HEK293 (cell line): ENCODE results near the gene ATG2A.

Experiments used
- CTCF ChIA-PET: fragments of 350-600 bp; formaldehyde crosslinking; extraction: SDS; loops from one replicate; lab custom pipeline; 2021; ENCODE audit warnings: antibody characterized with exemption; lab: Yijun Ruan, JAX
- POLR2A ChIA-PET: fragments of 300-600 bp; formaldehyde crosslinking; extraction: SDS; loops from one replicate; lab custom pipeline; 2020; ENCODE audit warnings: antibody characterized with exemption, inconsistent platforms; lab: Yijun Ruan, JAX
- H3K27ac ChIP-seq: fragments of 200-500 bp; sonication (Bioruptor generic); 2 replicates; pipeline ENCODE4 v1.5.1; 2014; ENCODE audit warnings: low read depth, low read length, control low read depth, inconsistent platforms; ENCODE audit errors: extremely low read depth
- H3K36me3 ChIP-seq, 2 experiments: fragments of 200-500 bp in 1 of 2; sonication (Bioruptor generic) in 1 of 2; 1 replicate in 1 of 2; 2 replicates in 1 of 2; pipeline ENCODE4 v1.5.1; 2014 to 2017; ENCODE audit warnings: inconsistent platforms in 2 of 2, low read length in 2 of 2; ENCODE audit not compliant: control insufficient read depth in 2 of 2, insufficient read depth in 1 of 2
- H3K4me1 ChIP-seq: fragments of 200-500 bp; sonication (Bioruptor generic); 2 replicates; pipeline ENCODE4 v1.5.1; 2014; ENCODE audit warnings: mild to moderate bottlenecking, low read length, inconsistent platforms; ENCODE audit not compliant: control insufficient read depth, insufficient read depth
- H3K4me3 ChIP-seq: 2 replicates; pipeline ENCODE4 v1.5.1; 2011; ENCODE audit warnings: low read depth, mild to moderate bottlenecking, control low read depth, low read length, moderate library complexity
- H3K9me3 ChIP-seq: fragments of 200-500 bp; sonication (Bioruptor generic); 2 replicates; pipeline ENCODE4 v1.5.1; 2014; ENCODE audit warnings: low read depth, low read length, inconsistent platforms; ENCODE audit not compliant: control insufficient read depth, insufficient read depth
- BCL11B ChIP-seq: fragments of 450-650 bp; formaldehyde crosslinking; IDR thresholded peaks from 2 replicates; pipeline ENCODE4 v1.5.1; 2016; ENCODE audit warnings: low read depth, missing biosample characterization, missing genetic modification characterization
- GLI2 ChIP-seq: fragments of 450-650 bp; formaldehyde crosslinking; IDR thresholded peaks from 2 replicates; pipeline ENCODE4; 2017; ENCODE audit warnings: missing biosample characterization, missing genetic modification characterization, low read depth, borderline replicate concordance
- KLF1 ChIP-seq: fragments of 450-650 bp; formaldehyde crosslinking; IDR thresholded peaks from 2 replicates; pipeline ENCODE4 v1.5.1; 2016; ENCODE audit warnings: missing biosample characterization, missing genetic modification characterization
- MYNN ChIP-seq: fragments of 450-650 bp; formaldehyde crosslinking; IDR thresholded peaks from 2 replicates; pipeline ENCODE4 v1.5.1; 2016; ENCODE audit warnings: missing biosample characterization, missing genetic modification characterization, borderline replicate concordance
- SP2 ChIP-seq: fragments of 450-650 bp; formaldehyde crosslinking; IDR thresholded peaks from 2 replicates; pipeline ENCODE4 v1.5.1; 2016; ENCODE audit warnings: missing biosample characterization, missing genetic modification characterization
- ZFHX2 ChIP-seq: fragments of 450-650 bp; formaldehyde crosslinking; conservative IDR thresholded peaks from 2 replicates; pipeline ENCODE4 v1.5.1; 2016; ENCODE audit warnings: missing biosample characterization, missing genetic modification characterization
- ZIC2 ChIP-seq: fragments of 450-650 bp; formaldehyde crosslinking; IDR thresholded peaks from 2 replicates; pipeline ENCODE4 v1.5.1; 2016; ENCODE audit warnings: missing biosample characterization, missing genetic modification characterization
- ZNF133 ChIP-seq: fragments of 450-650 bp; formaldehyde crosslinking; IDR thresholded peaks from 2 replicates; pipeline ENCODE4 v1.5.1; 2016; ENCODE audit warnings: missing biosample characterization, missing genetic modification characterization
- ZNF16 ChIP-seq: fragments of 450-650 bp; formaldehyde crosslinking; IDR thresholded peaks from 2 replicates; pipeline ENCODE4 v1.5.1; 2016; ENCODE audit warnings: low read depth, missing biosample characterization, missing genetic modification characterization
- ZNF175 ChIP-seq: fragments of 450-650 bp; formaldehyde crosslinking; IDR thresholded peaks from 2 replicates; pipeline ENCODE4 v1.5.1; 2016; ENCODE audit warnings: missing biosample characterization, missing genetic modification characterization
- ZNF2 ChIP-seq: fragments of 450-650 bp; formaldehyde crosslinking; IDR thresholded peaks from 2 replicates; pipeline ENCODE4 v1.5.1; 2016; ENCODE audit warnings: missing biosample characterization, missing genetic modification characterization
- ZNF266 ChIP-seq: fragments of 450-650 bp; formaldehyde crosslinking; IDR thresholded peaks from 2 replicates; pipeline ENCODE4 v1.5.1; 2016; ENCODE audit warnings: missing biosample characterization, missing genetic modification characterization, low read depth
- ZNF335 ChIP-seq: fragments of 450-650 bp; formaldehyde crosslinking; conservative IDR thresholded peaks from 2 replicates; pipeline ENCODE4 v1.5.1; 2016; ENCODE audit warnings: missing biosample characterization, missing genetic modification characterization
- ZNF350 ChIP-seq: fragments of 450-650 bp; formaldehyde crosslinking; IDR thresholded peaks from 2 replicates; pipeline ENCODE4 v1.5.0; 2017; ENCODE audit warnings: missing biosample characterization, mild to moderate bottlenecking, missing genetic modification characterization
- ZNF366 ChIP-seq: fragments of 450-650 bp; formaldehyde crosslinking; conservative IDR thresholded peaks from 2 replicates; pipeline ENCODE4 v1.5.1; 2016; ENCODE audit warnings: missing biosample characterization, missing genetic modification characterization
- ZNF514 ChIP-seq: fragments of 450-650 bp; formaldehyde crosslinking; IDR thresholded peaks from 2 replicates; pipeline ENCODE4 v1.5.1; 2016; ENCODE audit warnings: missing biosample characterization, missing genetic modification characterization
- ZNF645 ChIP-seq: fragments of 450-650 bp; formaldehyde crosslinking; IDR thresholded peaks from 2 replicates; pipeline ENCODE4; 2016; ENCODE audit warnings: missing biosample characterization, missing genetic modification characterization
- ZNF677 ChIP-seq: fragments of 450-650 bp; IDR thresholded peaks from 2 replicates; pipeline ENCODE4 v1.5.0; 2018; ENCODE audit warnings: missing biosample characterization, mild to moderate bottlenecking, missing genetic modification characterization, moderate library complexity
- ZNF692 ChIP-seq: fragments of 450-650 bp; formaldehyde crosslinking; IDR thresholded peaks from 2 replicates; pipeline ENCODE4 v1.5.1; 2016; ENCODE audit warnings: missing biosample characterization, missing genetic modification characterization
- ZSCAN16 ChIP-seq: fragments of 450-650 bp; formaldehyde crosslinking; IDR thresholded peaks from 2 replicates; pipeline ENCODE4 v1.5.1; 2016; ENCODE audit warnings: missing biosample characterization, missing genetic modification characterization
- ZXDB ChIP-seq: fragments of 450-650 bp; formaldehyde crosslinking; IDR thresholded peaks from 2 replicates; pipeline ENCODE4 v1.5.1; 2016; ENCODE audit warnings: missing biosample characterization, missing genetic modification characterization
- TF ChIP-seq, protein P1 (sequence below): IDR thresholded peaks from 2 replicates; pipeline ENCODE4 v1.6.1; 2011; ENCODE audit warnings: mild to moderate bottlenecking, low read depth, low read length, borderline replicate concordance
- TF ChIP-seq, protein P2 (sequence below): fragments of 450-650 bp; formaldehyde crosslinking; IDR thresholded peaks from 2 replicates; pipeline ENCODE4 v1.5.1; 2016; ENCODE audit warnings: missing biosample characterization, missing genetic modification characterization, low read depth
- TF ChIP-seq, protein P3 (sequence below): fragments of 450-650 bp; IDR thresholded peaks from 2 replicates; pipeline ENCODE4 v1.5.1; 2018; ENCODE audit warnings: missing biosample characterization, mild to moderate bottlenecking, missing genetic modification characterization

The ATG2A gene

GRCh38 chr11:64851831-64852351 is 65.1 kb downstream of the ATG2A start:
- no peak overlapping the region for H3K4me3 ChIP-seq

DNA sequence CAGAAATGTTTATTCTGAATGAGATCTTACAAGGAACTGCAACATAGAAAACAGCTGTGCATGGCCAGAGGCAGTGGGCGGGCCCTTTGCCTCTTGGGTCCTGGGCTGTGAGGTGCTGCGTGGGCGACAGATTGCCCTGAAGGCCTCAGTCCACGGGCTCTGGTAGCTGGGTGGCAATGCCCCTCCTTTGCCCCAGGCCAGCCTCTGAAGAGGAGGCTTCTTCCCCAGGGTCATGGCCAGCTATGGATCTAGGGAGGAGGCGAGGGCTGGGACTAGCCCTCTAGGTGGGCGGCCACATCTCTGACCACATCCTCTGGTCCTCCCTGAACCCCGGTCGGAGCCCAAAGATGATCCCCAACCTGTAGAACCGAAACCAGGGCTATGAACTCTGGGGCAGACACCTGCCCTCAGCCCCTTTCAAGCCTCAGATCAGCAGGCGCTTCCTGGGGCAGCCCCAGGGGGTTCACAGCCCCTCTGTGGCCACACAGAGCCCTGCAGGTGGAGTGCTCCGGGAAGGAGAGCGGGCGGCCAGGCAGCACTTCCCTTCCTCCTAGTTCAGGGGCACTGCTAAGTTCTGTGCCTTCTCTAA is 65.9 kb downstream of the ATG2A start:
- POLR2A ChIA-PET, result interaction anchor here (0.7 to 1.2 kb wide), 2 partner anchors 29 to 73 kb away, joined by 3 read pairs; no protein-coding TSS in a partner anchor
- CTCF ChIA-PET, result interaction anchor here (0.6 to 8.0 kb wide), 6 partner anchors 13 to 1064 kb away, joined by 3 to 83 read pairs (median 4); partner anchors contain the start of gene RASGRP2
- H3K27ac ChIP-seq, result no peak overlapping the region

More at GRCh38 chr11:64851831-64852351, 65.1 kb downstream of the ATG2A start:
- ChIA-PET CTCF (interaction anchor here (1.3 to 8.0 kb wide), 2 partner anchors 23 to 35 kb away, joined by 3 to 83 read pairs; no protein-coding TSS in a partner anchor), POLR2A (interaction anchor here (0.7 to 1.2 kb wide), 3 partner anchors 29 to 917 kb away, joined by 3 read pairs; no protein-coding TSS in a partner anchor)
- Histone ChIP-seq H3K27ac (no peak overlapping the region), H3K36me3 (peaks cover 0 to 16% of the 10 kb centered on the region in 2 experiments; a peak in 1 of 3 replicates), H3K4me1 (no peaks in the 10 kb centered on the region), H3K9me3 (no peaks in the 10 kb centered on the region)
- TF ChIP-seq ZNF366 (tag by site-specific recombination) (no peak), BCL11B (tag by site-specific recombination) (no peak), KLF1 (tag by site-specific recombination) (0 out of 2 replicates have a peak, but pooled peaks have one; percentile 21), ZNF350 (tag by site-specific recombination) (no peak), ZNF266 (no peak), ZNF16 (tag by site-specific recombination) (no peak), ZSCAN16 (no peak), ZNF645 (tag by site-specific recombination) (no peak), MYNN (tag by site-specific recombination) (no peak), ZNF175 (tag by site-specific recombination) (no peak), ZNF2 (tag by site-specific recombination) (no peak), ZNF692 (peak; percentile 51; the same call in 1 of the 2 replicates), ZNF514 (tag by site-specific recombination) (no peak)
- TF ChIP-seq, protein P1, sequence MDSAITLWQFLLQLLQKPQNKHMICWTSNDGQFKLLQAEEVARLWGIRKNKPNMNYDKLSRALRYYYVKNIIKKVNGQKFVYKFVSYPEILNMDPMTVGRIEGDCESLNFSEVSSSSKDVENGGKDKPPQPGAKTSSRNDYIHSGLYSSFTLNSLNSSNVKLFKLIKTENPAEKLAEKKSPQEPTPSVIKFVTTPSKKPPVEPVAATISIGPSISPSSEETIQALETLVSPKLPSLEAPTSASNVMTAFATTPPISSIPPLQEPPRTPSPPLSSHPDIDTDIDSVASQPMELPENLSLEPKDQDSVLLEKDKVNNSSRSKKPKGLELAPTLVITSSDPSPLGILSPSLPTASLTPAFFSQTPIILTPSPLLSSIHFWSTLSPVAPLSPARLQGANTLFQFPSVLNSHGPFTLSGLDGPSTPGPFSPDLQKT, result no peak

More for the DNA sequence above, 65.9 kb downstream of the ATG2A start:
- Histone ChIP-seq H3K36me3 (peaks cover 0 to 16% of the 10 kb centered on the region in 2 experiments; a peak in 1 of 3 replicates), H3K4me3 (no peak overlapping the region), H3K9me3 (no peaks in the 10 kb centered on the region), H3K4me1 (no peaks in the 10 kb centered on the region)
- TF ChIP-seq ZNF677 (tag by site-specific recombination) (no peak), GLI2 (tag by site-specific recombination) (no peak), ZIC2 (tag by site-specific recombination) (peak; percentile 53), ZXDB (tag by site-specific recombination) (no peak), SP2 (tag by site-specific recombination) (peak; percentile 30), ZNF133 (tag by site-specific recombination) (no peak), ZNF335 (tag by site-specific recombination) (peak; percentile 55), ZFHX2 (peak; percentile 61)
- TF ChIP-seq, protein P2, sequence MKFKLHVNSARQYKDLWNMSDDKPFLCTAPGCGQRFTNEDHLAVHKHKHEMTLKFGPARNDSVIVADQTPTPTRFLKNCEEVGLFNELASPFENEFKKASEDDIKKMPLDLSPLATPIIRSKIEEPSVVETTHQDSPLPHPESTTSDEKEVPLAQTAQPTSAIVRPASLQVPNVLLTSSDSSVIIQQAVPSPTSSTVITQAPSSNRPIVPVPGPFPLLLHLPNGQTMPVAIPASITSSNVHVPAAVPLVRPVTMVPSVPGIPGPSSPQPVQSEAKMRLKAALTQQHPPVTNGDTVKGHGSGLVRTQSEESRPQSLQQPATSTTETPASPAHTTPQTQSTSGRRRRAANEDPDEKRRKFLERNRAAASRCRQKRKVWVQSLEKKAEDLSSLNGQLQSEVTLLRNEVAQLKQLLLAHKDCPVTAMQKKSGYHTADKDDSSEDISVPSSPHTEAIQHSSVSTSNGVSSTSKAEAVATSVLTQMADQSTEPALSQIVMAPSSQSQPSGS (tag by site-specific recombination), result no peak
- TF ChIP-seq, protein P3, sequence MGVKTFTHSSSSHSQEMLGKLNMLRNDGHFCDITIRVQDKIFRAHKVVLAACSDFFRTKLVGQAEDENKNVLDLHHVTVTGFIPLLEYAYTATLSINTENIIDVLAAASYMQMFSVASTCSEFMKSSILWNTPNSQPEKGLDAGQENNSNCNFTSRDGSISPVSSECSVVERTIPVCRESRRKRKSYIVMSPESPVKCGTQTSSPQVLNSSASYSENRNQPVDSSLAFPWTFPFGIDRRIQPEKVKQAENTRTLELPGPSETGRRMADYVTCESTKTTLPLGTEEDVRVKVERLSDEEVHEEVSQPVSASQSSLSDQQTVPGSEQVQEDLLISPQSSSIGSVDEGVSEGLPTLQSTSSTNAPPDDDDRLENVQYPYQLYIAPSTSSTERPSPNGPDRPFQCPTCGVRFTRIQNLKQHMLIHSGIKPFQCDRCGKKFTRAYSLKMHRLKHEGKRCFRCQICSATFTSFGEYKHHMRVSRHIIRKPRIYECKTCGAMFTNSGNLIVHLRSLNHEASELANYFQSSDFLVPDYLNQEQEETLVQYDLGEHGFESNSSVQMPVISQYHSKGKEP, result no peak
